Right forelimb (tissue), 1 donor: Measurements from ENCODE around the gene IREB2.
"Not testable (repeated sequence)": the region's sequence is repeated elsewhere in the genome, so short reads cannot be mapped to it uniquely, and the experiment has no call there.

ENCODE experiments used
- DNase-seq: peaks from one replicate; pipeline ENCODE4 v3.0.0-alpha.2; 2018

Gene IREB2

DNA sequence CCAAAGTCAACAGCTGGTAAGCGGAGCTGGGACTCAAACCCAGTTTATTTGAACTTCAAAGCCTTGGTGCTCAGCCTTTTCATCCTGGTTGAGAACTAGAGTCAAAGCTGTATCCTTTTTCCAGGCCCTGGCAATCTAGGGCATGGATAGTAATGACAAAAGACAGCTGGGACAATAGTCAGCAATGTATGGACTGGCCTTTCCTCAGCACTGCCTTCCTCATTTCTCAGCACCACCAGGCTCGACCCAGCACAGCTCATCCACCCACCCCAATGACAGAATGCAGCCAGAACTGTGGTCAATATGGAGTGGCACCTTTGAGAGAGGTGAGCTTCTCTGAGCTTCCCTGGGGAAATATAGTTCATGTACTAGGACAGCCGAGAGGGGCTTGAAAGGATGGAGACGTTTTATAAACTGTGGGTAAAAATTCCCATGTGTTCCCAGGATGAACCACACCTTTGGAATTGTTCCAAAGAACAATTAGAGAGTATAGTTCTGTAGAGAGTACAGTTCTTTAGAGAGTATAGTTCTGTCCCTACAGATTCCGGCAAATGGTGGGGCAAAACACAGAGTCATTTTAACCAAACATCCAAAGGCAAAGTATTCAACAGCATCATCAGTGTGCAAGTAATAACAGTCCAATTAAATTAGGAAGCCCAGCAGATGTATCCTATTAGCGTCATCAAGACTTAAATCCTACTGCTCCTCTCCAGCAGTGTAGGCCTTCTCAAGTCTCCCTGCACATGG lies 30.2 kb upstream of the IREB2 start:
- DNase-seq = no peak

DNA sequence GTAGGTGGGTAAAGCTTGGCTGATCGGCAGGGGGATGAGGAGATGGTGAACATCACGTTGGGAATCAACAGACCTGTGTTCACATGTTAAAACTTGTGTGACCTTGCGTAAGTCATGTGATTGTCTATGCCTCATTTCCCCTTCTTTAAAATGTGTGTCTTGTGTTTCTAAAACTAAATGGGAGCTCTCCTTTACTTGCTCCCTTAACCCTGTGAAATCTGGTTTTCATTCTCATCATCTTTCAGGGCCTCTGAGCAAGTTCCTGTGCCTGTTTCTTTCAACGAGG lies 29.7 kb upstream of the IREB2 start:
- no peak for DNase-seq

DNA sequence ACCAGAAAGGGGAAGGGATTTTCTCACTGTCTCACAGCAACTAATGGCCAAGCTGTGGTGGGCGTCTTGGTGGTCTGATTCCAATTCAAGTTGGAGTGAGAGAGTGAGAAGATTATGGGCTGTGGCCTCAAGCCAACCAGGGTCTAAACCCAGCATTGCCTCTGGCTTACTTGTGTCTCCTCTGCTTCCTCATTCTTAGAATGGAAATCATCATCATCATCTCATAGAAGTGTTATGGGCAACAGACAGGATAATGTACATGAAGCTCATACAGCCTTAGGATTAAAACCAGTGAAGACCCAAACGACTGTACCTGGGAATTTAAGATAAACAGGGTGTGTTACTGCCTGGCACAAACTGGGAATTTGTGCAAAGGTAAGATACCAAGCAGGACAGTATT lies 29.1 kb upstream of the IREB2 start:
- no peak for DNase-seq

DNA sequence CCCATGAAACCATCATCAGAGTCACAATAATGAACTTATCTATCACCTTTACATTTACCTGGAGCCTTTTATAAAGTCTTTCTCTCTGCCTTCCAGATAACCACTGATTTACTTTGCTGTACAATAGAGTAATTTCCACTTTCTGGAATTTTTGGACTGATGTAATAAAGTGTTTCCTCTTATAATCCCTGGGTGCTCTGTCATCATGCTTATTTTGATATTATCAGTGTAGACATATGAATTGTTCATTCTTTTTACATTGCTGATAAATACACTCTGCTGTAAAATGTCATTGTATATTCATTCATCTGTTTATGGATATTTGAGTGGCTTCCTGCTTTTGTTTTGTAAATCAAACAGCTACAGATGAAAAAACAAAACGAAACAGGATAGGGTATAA lies 27.0 kb upstream of the IREB2 start:
- DNase-seq = no peak

DNA sequence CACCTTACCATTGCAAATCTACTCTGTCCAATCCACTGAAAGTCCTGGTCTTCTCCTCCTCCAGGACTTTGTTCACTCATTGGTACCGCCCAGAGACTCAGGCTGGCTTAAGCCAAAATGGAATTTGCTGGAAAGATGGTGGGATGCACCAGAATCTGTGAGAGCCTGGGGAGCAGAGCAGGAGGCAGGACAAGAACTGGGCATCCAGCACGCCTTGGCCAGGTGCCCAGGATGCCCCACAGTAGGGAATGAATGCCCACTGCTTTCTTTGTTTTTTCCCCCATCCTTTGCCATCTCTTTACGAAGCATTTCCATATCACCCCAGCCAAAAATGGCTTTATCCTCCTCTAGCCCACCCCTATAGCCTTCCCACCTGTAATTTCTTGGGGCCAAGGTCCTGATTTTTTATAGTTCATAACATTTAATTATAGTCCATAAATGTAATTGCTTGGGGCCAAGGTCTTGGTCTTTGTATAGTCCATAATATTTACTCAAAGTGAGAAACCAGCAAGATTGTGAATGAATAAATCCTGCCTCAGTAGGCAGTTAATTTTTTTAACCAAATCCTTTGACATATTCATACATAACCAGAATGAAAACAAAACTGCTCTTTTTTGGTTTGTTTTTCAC lies 23.3 kb upstream of the IREB2 start:
- DNase-seq = no peak

DNA sequence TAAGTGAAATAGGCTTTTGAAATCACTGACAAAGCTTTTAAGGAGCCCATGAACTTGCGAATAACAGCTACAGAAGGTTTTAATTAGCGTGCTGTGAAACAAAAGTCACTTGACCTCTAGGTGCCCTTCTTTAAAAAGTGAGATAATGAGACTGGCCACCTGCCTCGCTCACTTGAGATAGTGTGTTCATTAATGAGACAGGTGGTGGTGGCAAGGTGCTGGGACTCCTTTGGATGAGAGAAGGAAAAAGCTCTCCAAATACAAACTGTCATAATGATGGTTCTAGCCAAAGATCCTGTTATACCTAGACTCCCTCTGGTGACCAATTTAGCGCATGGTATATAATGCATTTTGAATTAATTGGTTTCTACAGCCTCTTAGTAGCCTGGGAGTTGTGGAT lies 22.7 kb upstream of the IREB2 start:
- DNase-seq = no peak

DNA sequence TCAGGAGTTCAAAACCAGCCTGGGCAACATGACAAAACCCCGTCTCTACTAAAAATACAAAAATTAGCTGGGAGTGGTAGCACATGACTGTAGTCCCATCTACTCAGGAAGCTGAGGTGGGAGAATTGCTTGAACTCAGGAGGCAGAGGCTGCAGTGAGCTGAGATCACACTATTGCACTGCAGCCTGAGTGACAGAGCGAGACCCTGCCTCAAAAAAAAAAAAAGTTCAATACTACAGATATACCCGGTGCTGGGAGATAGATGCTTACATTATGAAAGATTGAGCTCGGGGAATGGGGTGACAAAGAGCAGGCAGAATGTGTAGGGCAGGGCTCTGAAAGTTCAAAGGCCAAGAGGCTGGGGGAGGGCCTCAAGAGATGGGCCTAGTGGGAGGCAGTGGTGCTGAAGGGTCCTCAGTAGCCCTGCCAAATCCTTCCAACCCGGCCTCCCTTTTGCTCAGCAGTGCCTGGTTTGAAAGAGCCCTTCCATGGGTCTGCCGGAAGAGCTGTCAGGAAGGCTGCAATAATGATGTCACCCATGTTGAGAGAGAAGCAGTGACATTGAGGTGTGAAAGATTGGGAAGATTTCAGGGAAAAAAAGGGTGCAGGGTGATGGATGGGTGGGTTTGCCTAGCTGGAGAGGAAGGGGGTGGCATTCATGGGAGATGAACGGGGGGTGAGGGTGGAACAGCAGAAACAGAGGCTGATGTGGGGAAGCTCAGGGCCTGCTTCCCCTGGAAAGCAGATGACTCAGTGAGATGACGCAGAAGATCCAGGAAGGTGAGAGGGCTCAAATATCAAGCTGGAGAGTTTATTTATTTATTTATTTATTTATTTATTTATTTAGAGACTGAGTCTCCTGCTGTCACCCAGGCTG lies 20.0 kb upstream of the IREB2 start:
- no peak for DNase-seq

DNA sequence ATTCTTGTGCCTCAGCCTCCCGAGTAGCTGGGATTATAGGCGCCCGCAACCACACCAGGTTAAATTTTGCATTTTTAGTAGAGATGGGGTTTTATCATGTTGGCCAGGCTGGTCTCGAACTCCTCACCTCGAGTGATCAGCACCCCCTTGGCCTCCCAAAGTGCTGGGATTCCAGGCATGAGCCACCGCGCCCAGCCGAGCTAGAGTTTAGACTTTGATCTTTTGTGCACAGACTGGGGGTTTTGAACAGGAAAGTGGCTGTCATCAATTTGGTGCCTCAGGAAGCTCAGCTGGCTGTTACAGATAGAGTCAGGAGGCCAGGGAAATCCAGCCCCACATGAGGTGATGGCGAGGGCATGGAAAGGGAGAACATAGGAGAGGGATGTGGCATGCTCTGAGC lies 19.3 kb upstream of the IREB2 start:
- no peak for DNase-seq

DNA sequence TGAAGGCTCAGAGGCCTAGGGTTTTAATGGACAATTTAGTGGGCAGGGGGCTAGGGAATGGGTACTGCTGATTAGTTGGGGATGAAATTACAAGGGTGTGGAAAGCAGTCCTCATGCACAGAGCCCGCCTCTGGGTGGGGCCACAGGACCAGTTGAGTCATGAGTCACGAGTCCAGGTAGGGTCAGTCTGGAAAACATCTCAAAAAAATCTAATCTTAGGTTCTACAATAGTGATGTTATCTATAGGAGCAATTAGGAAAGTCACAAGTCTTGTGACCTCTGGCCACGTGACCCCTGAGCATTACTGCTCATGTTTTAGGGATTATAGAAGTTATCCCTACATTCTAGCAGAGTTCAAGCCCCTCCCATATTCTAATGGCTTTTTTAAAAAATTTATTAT lies 18.6 kb upstream of the IREB2 start:
- no peak for DNase-seq

DNA sequence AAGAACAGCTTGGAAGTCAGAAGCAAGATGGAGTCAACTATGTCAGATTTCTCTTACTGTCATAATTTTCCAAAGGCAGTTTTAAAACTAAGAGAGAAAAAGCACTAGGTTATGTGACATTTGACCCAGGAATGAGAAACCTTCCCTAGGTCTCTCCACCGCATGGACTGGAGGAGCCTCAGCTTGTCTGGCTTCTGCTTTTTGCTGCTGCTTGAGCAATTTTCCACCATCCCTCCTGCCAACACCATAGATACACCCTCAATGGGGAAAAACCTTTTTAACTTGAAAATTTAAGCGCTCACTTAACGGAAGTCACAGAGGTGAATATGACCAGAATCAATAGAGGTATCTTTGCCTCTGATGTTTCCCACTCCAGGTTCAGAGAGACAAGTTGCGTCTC lies 17.8 kb upstream of the IREB2 start:
- DNase-seq = no peak

DNA sequence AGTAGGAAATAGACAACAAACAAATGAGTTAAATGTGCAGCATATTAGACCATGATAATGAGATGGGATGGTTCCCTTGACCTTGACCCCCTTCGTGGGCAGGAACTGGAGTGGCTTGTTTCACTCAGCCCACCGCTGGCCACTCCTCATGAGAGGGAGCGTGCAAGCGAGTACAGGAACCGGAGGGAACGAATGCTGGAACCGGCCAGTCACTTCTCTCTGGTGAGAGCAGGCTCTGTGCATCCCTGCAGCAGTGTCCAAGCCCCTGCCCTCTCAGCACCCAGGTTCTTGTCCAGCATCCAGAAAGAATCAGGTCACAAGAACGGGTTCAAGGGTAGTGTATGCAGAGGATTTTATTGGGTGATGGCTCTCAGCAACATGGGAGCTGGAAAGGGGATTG lies 17.2 kb upstream of the IREB2 start:
- no peak for DNase-seq

DNA sequence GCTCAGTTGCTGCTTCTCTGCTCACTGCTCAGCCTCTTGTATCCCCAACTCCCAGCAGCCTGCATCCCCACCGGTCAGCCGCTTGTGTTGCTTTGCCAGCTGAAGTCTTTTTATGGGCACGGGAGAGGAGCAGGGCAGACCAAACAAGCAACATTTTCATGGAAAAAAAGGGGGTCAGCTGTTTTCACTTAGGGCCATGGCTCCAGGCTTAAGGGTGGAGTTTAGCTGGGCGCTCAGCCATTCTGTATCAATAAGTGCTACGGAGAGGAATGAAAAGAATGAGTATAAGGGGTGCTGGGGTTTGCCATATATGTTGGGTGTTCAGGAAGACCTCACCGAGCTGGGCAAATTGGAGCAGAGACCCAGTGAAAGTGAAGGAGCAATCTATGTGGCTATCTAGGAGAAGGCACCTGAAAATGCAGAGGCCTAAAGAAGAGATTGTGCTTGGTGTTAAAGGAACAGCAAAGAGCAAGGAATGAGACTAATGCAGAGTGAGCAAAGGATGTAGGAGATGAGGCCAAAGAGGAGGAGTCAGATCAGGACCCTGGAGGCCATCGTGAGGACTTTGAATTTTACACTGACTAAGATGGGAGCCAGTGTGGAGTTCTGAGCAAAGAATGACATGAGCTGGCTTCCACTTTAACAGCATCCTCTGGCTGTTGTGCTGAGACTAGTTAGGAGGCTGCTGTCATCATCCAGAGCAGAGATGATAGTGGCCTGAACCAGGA lies 16.6 kb upstream of the IREB2 start:
- peak; percentile 70 for DNase-seq

DNA sequence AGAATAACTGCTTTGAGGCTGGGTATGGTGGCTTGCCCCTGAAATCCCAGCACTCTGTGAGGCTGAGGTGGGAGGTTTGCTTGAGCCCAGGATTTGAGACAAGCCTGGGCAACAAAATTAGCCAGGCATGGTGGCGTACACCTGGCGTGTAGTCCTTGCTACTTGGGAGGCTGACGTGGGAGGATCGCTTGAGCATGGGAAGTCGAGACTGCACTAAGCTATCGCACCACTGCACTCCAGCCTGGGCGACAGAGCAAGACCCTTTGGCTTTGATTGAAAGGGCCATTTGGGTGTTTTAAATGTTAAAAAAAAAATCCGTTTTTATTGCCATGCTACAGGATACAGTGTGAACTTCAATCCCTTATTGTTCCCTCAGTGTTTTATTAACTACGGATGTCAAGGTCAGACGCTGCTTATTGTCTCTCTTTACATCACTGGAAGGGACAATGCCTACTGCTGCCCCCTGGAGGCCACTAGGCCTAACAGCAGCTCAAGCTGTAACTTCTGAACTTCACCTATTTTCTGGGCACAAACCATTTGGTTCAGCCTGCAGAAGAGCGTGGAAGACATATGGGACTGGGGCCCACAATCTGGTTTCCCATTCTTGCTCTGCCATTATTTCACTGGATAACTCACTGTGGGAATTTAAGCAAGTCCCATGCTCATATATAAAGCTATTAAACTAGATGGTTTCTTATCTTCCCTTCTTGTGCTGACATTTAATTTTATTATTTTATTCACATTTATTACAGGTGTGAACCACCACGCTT lies 15.3 kb upstream of the IREB2 start:
- DNase-seq = peak; percentile 64

DNA sequence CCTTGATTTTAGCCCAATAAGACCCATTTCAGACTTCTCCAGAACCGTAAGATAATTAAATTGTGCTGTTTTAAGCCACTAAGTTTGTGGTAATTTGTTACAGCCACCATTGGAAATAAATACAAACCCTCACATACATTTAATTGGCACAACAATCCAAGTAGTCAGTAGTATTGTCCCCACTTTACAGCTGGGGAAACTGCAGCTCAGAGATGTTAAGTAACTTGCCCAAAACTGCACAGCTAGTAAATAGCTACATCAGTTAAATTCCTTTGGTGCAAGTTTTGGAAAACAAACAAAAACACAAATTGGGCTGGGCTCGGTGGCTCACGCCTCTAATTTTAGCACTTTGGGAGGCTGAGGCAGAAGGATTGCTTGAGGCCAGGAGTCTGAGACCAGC lies 13.3 kb upstream of the IREB2 start:
- no peak for DNase-seq

DNA sequence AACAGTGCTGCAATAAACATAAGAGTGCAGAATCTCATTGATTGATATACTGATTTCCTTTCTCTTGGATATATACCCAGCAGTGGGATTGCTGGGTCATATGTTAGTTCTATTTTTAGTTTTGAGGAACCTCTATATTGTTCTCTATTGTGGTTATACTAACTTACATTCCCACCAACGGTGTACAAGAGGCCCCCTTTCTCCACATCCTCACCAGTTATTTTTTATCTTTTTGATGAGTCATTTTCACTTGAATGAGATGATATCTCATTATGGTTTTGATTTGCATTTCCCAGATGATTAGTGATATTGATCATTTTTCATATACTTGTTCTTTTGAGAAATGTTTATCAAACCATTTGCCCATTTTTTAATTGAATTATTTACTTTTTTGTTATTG lies 12.4 kb upstream of the IREB2 start:
- DNase-seq = no peak

DNA sequence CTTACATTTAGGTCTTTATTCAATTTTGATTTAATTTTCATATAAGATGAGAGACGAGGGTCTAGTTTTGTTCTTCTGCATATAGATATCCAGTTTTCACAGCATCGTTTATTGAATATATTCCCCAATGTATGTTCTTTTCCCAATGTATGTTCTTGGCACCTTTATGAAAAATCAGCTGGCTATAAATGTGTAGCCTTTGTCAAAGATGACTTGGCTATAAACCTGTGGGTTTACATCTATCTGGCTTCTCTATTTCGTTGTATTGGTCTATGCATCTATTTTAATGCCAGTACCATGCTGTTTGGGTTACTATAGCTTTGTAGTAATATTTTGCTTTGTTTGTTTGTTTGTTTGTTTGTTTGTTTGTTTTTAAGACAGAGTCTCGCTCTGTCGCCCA lies 11.7 kb upstream of the IREB2 start:
- DNase-seq = no peak

DNA sequence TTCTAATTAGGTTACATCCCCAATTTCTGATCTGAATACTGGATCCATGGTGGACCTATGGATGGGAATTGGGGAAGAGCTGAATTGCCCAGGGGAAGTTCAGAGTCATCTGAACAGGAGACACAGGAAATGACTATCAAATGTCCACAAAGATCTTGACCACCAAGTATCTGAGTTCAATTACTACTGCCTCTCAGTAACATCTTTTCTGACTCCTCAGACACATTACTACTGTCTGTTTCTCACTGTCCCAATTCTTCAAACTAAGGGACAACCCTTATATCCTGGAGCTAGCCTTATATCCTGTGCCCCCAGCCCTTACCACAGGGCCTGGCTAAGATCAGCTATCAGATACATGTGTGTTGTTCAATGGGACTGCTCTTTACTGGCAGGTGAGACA lies 10.1 kb upstream of the IREB2 start:
- DNase-seq = no peak

DNA sequence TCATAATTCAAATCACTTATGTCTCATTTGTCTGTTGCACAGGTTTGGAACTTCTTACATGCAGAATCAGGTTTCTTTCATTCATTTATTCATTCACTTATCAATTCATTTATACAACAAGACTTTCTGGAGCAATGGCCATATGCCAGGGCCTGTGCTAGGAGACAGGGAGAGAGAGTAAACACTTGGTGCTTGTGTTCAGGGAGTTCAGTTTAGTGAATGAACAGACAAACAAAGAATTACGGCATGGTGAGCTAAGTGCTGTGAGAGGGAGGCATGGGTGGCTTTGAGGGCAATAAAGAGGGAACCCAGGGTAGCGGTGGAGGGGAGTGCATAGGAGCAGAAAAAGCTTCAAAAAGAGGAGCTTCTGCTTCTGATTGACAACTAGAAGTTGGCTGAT lies 8.5 kb upstream of the IREB2 start:
- no peak for DNase-seq

DNA sequence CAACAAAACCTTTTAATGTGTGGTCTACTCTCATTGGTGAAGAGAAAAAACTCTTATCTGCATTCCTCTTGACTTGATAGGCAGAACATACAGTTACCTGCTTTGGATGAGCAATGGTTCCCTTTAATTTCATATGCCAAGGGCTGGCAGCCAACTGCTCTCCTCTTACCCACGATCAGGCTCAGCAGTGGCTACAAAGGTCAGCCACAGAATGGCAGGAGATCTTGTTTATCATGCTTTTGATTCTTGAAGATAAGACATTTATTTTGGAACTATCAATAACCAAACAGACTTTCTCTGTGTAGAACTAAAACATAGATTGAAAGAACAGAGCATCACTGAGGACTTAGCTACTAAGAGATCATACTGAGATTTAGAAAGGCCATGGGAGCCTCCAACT lies 6.1 kb upstream of the IREB2 start:
- no peak for DNase-seq

DNA sequence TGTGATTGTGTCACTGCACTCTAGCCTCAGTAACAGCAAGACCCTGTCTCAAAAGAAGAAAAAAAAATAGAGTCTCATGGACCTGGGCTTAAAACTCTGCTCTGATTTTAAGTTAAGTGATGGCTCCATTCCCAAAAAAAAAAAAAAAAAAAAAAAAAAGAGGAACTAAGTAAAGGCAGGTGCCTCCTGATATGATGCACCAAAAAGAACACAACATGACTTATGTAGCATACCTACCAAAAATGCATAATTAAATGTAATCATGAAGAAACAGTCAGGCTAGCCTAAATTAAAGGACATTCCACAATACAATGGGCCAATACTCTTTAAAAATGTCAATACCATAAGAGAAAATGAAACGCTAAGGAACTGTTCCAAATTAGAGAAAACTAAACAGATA lies 5.4 kb upstream of the IREB2 start:
- DNase-seq = no peak

DNA sequence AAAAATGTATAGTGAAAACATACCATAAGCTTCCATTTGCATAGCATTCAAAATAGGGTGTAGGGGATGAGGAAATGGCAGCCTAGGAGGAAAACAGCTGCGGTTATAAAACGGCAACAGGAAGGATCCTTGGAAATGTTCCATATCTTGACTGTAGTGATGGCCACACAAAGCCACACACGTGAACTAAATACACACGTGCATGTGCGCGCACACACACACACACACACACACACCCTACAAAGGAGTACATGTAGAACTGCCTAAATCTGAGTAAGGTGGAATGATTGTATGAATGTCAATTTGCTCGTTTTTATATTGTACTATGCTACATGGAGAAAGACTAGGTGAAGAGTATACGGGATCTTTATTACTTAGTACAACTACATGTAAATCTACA lies 3.9 kb upstream of the IREB2 start:
- DNase-seq = no peak

DNA sequence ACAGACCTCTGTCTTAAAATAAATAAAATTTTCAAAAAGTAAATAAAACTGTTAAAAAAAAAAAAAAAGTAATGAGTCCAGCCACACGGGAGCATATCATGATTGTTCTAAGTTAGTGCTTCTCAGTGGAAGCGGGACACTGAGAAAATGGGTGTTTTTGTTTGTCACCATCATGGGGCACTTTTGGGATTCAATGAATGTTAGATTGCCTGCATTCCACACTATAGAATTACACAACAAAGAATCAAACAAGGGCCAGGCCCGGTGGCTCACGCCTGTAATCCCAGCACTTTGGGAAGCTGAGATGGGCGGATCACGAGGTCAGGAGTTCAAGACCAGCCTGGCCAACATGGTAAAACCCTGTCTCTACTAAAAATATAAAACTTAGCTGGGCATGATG lies 3.3 kb upstream of the IREB2 start:
- DNase-seq = not testable (repeated sequence)
